ENCODE data around the gene GPD2. TPM values are rescaled to one million over a fixed set of nuclear protein-coding genes. Genes with fewer than 3 reads are reported as not detected.
A peak's percentile ranks its signal among the peaks of the same experiment; 100 is the strongest.

Gene GPD2
- polyA plus RNA-seq, 1 donor (not counting 4 experiments of a cell fraction or from before 2014, with no cell fraction given), result 27.6 TPM

GRCh38 chr2:156399950-156400705 is 36.1 kb upstream of the GPD2 start:
- DNase-seq (ENCODE audit: low read depth, low spot score) (peak; percentile 9), FAIRE-seq (peak; percentile 13)
- H3K27me3 ChIP-seq (ENCODE audit: control insufficient read depth, extremely low read depth, insufficient read depth, low read length), result no peaks in the 10 kb centered on the region
- peak overlapping the region; percentile 73 for H3K27ac ChIP-seq (ENCODE audit: control insufficient read depth, insufficient read depth, low read length)
- peak overlapping the region; percentile 85 for H3K4me2 ChIP-seq (ENCODE audit: control insufficient read depth, extremely low read depth, insufficient read depth, low read depth, low read length)
- H2AFZ ChIP-seq (ENCODE audit: control insufficient read depth, low read length), result peak overlapping the region; percentile 92
- no peaks in the 10 kb centered on the region for H3K9me3 ChIP-seq (ENCODE audit: control insufficient read depth, low read depth, low read length)
- H3K4me1 ChIP-seq (ENCODE audit: control insufficient read depth, extremely low read depth, insufficient read depth, low read length), result peaks cover 8% of the 10 kb centered on the region
- no peaks in the 10 kb centered on the region for H3K36me3 ChIP-seq (ENCODE audit: control insufficient read depth in 2 of 2, extremely low read depth in 1 of 2, insufficient read depth in 2 of 2, low read length in 2 of 2)
- no peaks in the 10 kb centered on the region for H3K9me1 ChIP-seq (ENCODE audit: control insufficient read depth, extremely low read depth, insufficient read depth, low read length)
- no peak for TF ChIP-seq CTCF (optimal IDR thresholded peaks at IDR 0.05 in 1 of 3, IDR thresholded peaks at IDR 0.05 in 1 of 3, conservative IDR thresholded peaks at IDR 0.05 in 1 of 3; ENCODE audit: extremely low read depth in 1 of 3, insufficient read depth in 2 of 3, low read length in 3 of 3)
- TF ChIP-seq EZH2 (IDR thresholded peaks at IDR 0.05; ENCODE audit: low read length), result no peak
- dilution Hi-C loops (cut with MboI; ENCODE audit: extremely low pct_ligation_motif_present, low sequenced_read_pairs), result no loop called here
- H3K79me2 ChIP-seq (ENCODE audit: control insufficient read depth, insufficient read depth, low read length), result no peaks in the 10 kb centered on the region
- H3K4me3 ChIP-seq (ENCODE audit: control insufficient read depth in 2 of 3, extremely low read depth in 1 of 3, insufficient read depth in 2 of 3, low read depth in 1 of 3, low read length in 3 of 3), result peak overlapping the region; percentile 56 to 86 (median 85)
- H4K20me1 ChIP-seq (ENCODE audit: control insufficient read depth, extremely low read depth, insufficient read depth, low read length), result no peaks in the 10 kb centered on the region
- peak overlapping the region; percentile 78 for H3K9ac ChIP-seq (ENCODE audit: control insufficient read depth, extremely low read depth, insufficient read depth, low read length)

GRCh38 chr2:156400706-156401678 is 35.2 kb upstream of the GPD2 start:
- peaks cover 8% of the 10 kb centered on the region for H3K4me1 ChIP-seq (ENCODE audit: control insufficient read depth, extremely low read depth, insufficient read depth, low read length)
- H2AFZ ChIP-seq (ENCODE audit: control insufficient read depth, low read length), result peak overlapping the region; percentile 92
- FAIRE-seq (no peak), DNase-seq (ENCODE audit: low read depth, low spot score) (peak; percentile 48)
- H3K9me1 ChIP-seq (ENCODE audit: control insufficient read depth, extremely low read depth, insufficient read depth, low read length), result no peaks in the 10 kb centered on the region
- no peaks in the 10 kb centered on the region for H3K36me3 ChIP-seq (ENCODE audit: control insufficient read depth in 2 of 2, extremely low read depth in 1 of 2, insufficient read depth in 2 of 2, low read length in 2 of 2)
- H3K79me2 ChIP-seq (ENCODE audit: control insufficient read depth, insufficient read depth, low read length), result no peaks in the 10 kb centered on the region
- H3K9ac ChIP-seq (ENCODE audit: control insufficient read depth, extremely low read depth, insufficient read depth, low read length), result peak overlapping the region; percentile 78
- H4K20me1 ChIP-seq (ENCODE audit: control insufficient read depth, extremely low read depth, insufficient read depth, low read length), result no peaks in the 10 kb centered on the region
- peak overlapping the region; percentile 56 to 86 (median 85) for H3K4me3 ChIP-seq (ENCODE audit: control insufficient read depth in 2 of 3, extremely low read depth in 1 of 3, insufficient read depth in 2 of 3, low read depth in 1 of 3, low read length in 3 of 3)
- peak overlapping the region; percentile 85 for H3K4me2 ChIP-seq (ENCODE audit: control insufficient read depth, extremely low read depth, insufficient read depth, low read depth, low read length)
- dilution Hi-C loops (cut with MboI; ENCODE audit: extremely low pct_ligation_motif_present, low sequenced_read_pairs), result no loop called here
- H3K9me3 ChIP-seq (ENCODE audit: control insufficient read depth, low read depth, low read length), result no peaks in the 10 kb centered on the region
- TF ChIP-seq CTCF (optimal IDR thresholded peaks at IDR 0.05 in 1 of 3, IDR thresholded peaks at IDR 0.05 in 1 of 3, conservative IDR thresholded peaks at IDR 0.05 in 1 of 3; ENCODE audit: extremely low read depth in 1 of 3, insufficient read depth in 2 of 3, low read length in 3 of 3) (no peak), EZH2 (IDR thresholded peaks at IDR 0.05; ENCODE audit: low read length) (no peak)
- H3K27ac ChIP-seq (ENCODE audit: control insufficient read depth, insufficient read depth, low read length), result peak overlapping the region; percentile 73
- H3K27me3 ChIP-seq (ENCODE audit: control insufficient read depth, extremely low read depth, insufficient read depth, low read length), result no peaks in the 10 kb centered on the region

Measured in keratinocyte (primary cell).